GM19239 (cell line): ENCODE results near the gene GSK3A.

Source experiments
- DNase-seq: peaks from one replicate; pipeline ENCODE4 v3.0.0; 2011; ENCODE audit warnings: low spot score; ENCODE audit not compliant: insufficient read length
- FAIRE-seq: peaks from 2 replicates; lab custom pipeline; 2011; peaks lifted over from hg19 to GRCh38; lab: Jason Lieb, UNC

GSK3A gene

GRCh38 chr19:42242512-42243409 lies at the start of gene GSK3A:
Gene GSK3A (minus strand): TSS chr19:42242602. CDS start chr19:42242465, 137 bp downstream.
- peak; percentile 100 for FAIRE-seq

GRCh38 chr19:42291435-42291810 lies 49.0 kb upstream of the GSK3A start:
- DNase-seq: no peak
- FAIRE-seq: no peak

More at GRCh38 chr19:42242512-42243409, at the start of gene GSK3A:
- DNase-seq: peak; percentile 89

- no peak for FAIRE-seq
- no peak for DNase-seq
Observed at GRCh38 chr19:42290523-42291434, 48.4 kb upstream of the GSK3A start.

- no peak for DNase-seq
- FAIRE-seq: no peak
Observed at GRCh38 chr19:42290136-42290522, 47.7 kb upstream of the GSK3A start.

GRCh38 chr19:42289556-42290041 lies 47.2 kb upstream of the GSK3A start:
- FAIRE-seq: no peak

GRCh38 chr19:42288881-42289555 lies 46.6 kb upstream of the GSK3A start:
- DNase-seq: no peak
- FAIRE-seq: no peak

More at GRCh38 chr19:42289556-42290041, 47.2 kb upstream of the GSK3A start:
- DNase-seq: no peak

GRCh38 chr19:42288387-42288786 lies 46.0 kb upstream of the GSK3A start:
- DNase-seq (no peak), FAIRE-seq (no peak)

- FAIRE-seq: no peak
- no peak for DNase-seq
Observed at GRCh38 chr19:42287827-42288107, 45.4 kb upstream of the GSK3A start.

GRCh38 chr19:42287017-42287826 lies 44.8 kb upstream of the GSK3A start:
- FAIRE-seq (no peak), DNase-seq (no peak)

GRCh38 chr19:42286349-42287016 lies 44.1 kb upstream of the GSK3A start:
- FAIRE-seq: peak; percentile 78
- no peak for DNase-seq

GRCh38 chr19:42285988-42286348 lies 43.6 kb upstream of the GSK3A start:
- DNase-seq: no peak
- no peak for FAIRE-seq

- peak; percentile 59 for FAIRE-seq
- no peak for DNase-seq
Observed at GRCh38 chr19:42285541-42285941, 43.1 kb upstream of the GSK3A start.

- peak; percentile 66 for FAIRE-seq
- no peak for DNase-seq
Observed at GRCh38 chr19:42284591-42285341, 42.4 kb upstream of the GSK3A start.

- no peak for FAIRE-seq
- peak; percentile 94 for DNase-seq
Observed at GRCh38 chr19:42284066-42284501, 41.7 kb upstream of the GSK3A start.

- DNase-seq: peak; percentile 92
- peak; percentile 92 for FAIRE-seq
Observed at GRCh38 chr19:42283188-42284065, 41.0 kb upstream of the GSK3A start.

GRCh38 chr19:42282819-42283187 lies 40.4 kb upstream of the GSK3A start:
- FAIRE-seq (no peak), DNase-seq (no peak)
